GM18526 (cell line): ENCODE measurements around the gene DNHD1.

Source experiments
- POLR2A ChIP-seq: IDR thresholded peaks from 3 replicates; pipeline ENCODE4 v1.6.1; 2011; ENCODE audit not compliant: insufficient read length; ENCODE audit errors: extremely low read depth

The DNHD1 gene

GRCh38 chr11:6498121-6498520, 1.0 kb downstream of the DNHD1 start:
- no peak for TF ChIP-seq POLR2A

DNA sequence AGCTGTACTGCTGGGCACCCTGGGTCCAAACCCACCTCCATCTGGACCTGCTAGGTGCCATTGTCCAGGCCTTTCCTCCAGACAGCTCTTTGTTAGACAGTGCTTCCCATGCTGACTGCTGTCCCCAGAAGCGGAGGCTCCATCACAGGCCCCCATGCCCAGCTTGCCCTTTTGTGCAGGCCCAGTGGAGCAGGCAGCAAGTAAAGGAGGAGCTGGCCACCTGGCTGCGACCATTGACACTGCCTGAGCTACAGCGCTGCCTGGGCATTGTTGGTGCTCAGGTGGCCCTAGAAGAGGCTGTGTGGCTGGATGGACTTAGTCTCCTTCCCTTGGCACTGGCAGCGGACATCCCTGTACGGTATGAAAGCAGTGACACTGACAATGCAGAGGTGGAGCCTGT, 1.5 kb downstream of the DNHD1 start:
- no peak for TF ChIP-seq POLR2A

DNA sequence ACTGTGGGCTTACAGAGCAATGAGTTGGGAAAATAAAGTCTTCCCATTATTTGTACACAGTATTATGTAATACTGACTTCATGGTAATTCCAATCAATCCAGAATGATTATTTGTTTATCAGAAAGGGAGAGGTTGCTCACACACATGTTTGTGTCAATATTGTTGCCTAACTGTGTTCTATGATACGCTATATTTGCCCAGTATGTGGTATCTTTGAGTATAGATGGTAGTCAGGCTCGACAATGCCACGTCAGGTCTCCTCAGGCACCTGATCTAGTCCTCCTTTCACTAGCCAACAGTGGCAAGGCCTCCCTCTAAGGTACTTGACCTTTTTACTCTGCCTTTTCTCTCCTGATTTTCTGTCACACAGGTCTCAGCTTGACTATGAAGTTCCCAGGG, 5.3 kb downstream of the DNHD1 start:
- no peak for TF ChIP-seq POLR2A

GRCh38 chr11:6504166-6504565, 7.1 kb downstream of the DNHD1 start:
- TF ChIP-seq POLR2A, result no peak

GRCh38 chr11:6505577-6506240, 8.6 kb downstream of the DNHD1 start:
- no peak for TF ChIP-seq POLR2A

DNA sequence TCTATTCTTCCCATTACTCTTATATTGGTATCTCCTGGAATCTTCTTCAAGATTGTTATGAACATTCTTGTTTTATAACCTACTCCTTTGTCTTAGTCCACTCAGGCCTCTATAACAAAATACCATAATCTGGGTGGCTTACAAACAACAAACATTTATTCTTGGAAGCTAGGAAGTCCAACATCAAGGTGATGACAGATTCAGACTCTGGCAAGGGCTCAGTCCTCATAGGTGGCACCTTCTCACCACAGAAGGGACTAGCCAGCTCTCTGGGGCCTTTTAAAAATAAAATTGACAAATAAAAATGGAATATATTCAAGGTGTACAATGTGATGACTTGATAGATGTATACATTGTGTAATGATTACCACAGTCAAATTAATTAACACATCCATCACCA, 19.8 kb downstream of the DNHD1 start:
- TF ChIP-seq POLR2A, result no peak

- TF ChIP-seq POLR2A, result no peak
Observed at GRCh38 chr11:6520265-6520664, 23.2 kb downstream of the DNHD1 start.

DNA sequence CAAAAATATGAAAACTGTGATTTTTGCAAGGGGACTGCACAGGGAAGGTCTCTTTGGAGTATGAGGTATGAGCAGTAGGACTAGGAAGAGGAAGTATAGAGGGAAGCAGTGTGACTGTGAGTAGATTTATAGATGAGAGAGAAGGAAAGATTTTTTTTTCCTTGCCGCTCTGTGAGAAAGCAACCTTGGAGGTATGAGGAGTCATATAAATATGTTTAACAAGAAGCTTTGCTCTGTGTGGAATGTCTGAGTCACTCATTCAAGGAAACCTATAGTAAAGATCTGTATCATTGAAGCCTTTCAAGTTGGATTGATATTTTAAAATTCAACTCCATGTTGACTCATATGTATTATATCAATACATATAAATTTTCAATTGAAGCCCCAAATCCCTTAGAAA, 26.2 kb downstream of the DNHD1 start:
- no peak for TF ChIP-seq POLR2A

DNA sequence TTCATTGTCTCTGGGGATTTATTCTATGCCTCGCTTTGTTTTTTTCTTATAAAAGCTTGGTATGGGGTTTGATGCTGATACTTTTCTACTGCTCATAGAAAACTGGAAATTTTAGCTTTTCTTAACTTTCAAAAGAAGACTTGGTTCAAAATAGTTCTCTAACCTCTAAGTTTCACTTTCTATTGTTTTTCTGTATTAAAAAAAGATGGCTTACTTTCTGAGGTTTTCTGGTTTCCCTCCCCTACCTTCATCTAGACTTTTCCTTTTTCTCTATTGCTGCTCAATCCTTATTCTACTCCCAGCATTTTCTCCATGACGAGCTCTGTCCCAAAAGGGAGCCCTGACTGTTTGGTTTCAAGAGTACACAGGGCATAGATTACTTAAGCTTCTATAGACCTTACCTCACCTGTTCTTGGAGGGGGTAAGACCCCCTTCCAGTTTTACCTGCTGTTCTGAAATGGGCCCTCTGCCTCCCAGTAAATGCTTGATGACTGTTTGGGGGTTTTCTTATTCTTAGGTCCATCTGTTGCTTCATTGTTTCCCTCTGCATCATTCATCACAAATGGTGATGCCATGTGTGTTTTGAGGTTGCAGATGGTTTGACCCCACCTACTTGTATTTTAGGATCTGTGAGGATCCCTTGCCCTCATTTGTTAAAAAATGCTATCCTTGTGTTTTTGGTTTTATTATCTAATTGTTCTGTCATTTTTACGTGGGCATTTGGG, 29.5 kb downstream of the DNHD1 start:
- no peak for TF ChIP-seq POLR2A

DNA sequence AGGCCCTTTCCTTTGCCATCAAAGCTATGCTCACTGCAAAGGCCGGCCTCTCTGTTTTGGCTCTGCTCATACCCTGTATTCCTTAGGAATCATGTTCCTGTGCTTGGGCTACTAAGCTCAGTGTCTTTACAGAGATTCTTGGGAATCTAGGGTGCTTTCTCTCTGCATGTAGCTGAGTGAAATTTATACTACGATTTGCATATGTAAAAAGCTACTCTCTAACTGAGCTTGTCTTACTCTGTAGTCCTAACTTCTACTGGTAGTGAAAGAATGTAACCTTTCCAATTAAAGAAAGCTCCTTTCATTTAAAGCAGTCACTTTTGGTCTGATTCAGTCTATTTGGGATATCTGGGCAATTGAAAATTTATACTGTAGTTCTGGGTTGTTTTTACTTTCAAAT, 32.2 kb downstream of the DNHD1 start:
- TF ChIP-seq POLR2A, result no peak

GRCh38 chr11:6530848-6531247, 33.8 kb downstream of the DNHD1 start:
- TF ChIP-seq POLR2A, result no peak

DNA sequence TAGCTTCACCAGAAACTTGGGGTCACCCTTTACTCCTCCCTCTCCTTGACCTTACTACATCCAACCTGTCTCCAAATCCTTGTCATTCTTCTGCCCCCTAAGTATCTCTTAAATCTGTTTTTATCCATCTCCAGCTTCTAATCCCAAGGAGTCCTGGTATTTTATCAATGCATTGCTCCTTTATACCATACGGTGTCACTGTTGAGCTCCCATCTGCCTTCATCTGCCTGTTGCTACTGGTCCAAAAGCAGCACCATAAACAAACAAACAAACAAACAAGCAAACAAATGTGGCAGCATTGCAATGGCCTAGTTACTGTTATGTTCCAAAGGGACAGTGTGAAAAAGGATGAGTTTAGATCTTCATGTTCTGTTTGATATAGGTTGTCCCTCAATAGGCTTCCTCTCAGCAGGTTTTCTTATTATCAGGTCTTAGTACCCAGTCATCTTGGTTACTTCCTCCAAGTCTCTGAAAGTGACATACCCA, 34.2 kb downstream of the DNHD1 start:
- no peak for TF ChIP-seq POLR2A

- no peak for TF ChIP-seq POLR2A
Observed at GRCh38 chr11:6538456-6538855, 41.4 kb downstream of the DNHD1 start.

GRCh38 chr11:6538945-6539344, 41.9 kb downstream of the DNHD1 start:
- no peak for TF ChIP-seq POLR2A

DNA sequence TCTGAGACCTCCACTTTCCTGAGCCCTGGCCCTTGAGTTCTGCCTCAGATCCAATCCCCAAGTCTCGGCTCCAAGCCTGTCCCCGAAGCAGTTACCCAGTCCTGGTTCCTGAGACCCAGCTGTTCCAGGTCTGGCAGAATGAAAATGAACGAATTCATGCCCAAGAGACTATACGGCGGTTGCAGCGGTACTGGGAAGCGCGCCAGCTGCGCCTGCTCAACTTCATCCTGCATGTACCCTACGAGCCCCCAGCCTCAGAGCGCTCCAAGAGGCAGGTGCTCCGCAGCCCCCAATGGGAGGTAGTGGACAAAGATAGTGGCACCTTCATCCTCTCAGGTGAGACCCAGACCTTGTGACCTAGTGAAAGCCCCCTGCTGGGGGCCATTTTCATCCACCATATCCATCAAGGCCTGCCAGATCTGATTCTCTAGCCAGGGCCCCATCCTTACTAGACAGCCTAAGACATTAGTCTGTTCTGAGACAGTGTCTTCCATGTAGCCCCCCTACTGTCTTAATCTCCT, 42.7 kb downstream of the DNHD1 start:
- no peak for TF ChIP-seq POLR2A

- TF ChIP-seq POLR2A, result no peak
Observed at GRCh38 chr11:6541356-6541755, 44.3 kb downstream of the DNHD1 start.

GRCh38 chr11:6542727-6543126, 45.6 kb downstream of the DNHD1 start:
- no peak for TF ChIP-seq POLR2A
